Measurements from ENCODE around the gene LRRN1.

GRCh38 chr3:3801494-3801841, 2.2 kb downstream of the LRRN1 start:
- TF ChIP-seq POLR2A (IDR thresholded peaks at IDR 0.05): no peak
- no peak for TF ChIP-seq CTCF (IDR thresholded peaks at IDR 0.05)

Measured in heart left ventricle (tissue), 13 donors.